ENCODE measurements around the gene MGST3. TPM values are rescaled to one million over a fixed set of nuclear protein-coding genes. Genes with fewer than 3 reads are reported as not detected.

The MGST3 gene
- total and polyA plus RNA-seq, 2 donors (not counting 1 experiment from before 2014, with no cell fraction given): 35.6 to 41.7 TPM

GRCh38 chr1:165592945-165593823 is 37.9 kb upstream of the MGST3 start:
- Mint-ChIP-seq H3K4me1 (peaks cover 16% of the 10 kb centered on the region), H3K27ac (no peak overlapping the region), H3K4me3 (no peak overlapping the region), H3K27me3 (peaks cover 72% of the 10 kb centered on the region), H3K9me3 (ENCODE audit: insufficient read depth) (no peaks in the 10 kb centered on the region)
- H2AFZ ChIP-seq (ENCODE audit: insufficient read depth, low read depth, low read length, poor library complexity, severe bottlenecking): no peak overlapping the region
- WGBS (ENCODE audit: insufficient coverage): no CpG with 5 or more reads among the region's 10 CpGs
- no peaks in the 10 kb centered on the region for H4K20me1 ChIP-seq (ENCODE audit: control insufficient read depth, insufficient read depth, low read length, poor library complexity, severe bottlenecking)
- DNase-seq (peak; percentile 84), ATAC-seq (ENCODE audit: low read depth) (no peak)
- ChIA-PET CTCF (interaction anchor here (0.6 to 14.4 kb wide), 23 partner anchors 8 to 480 kb away, joined by 3 to 206 read pairs (median 4); no protein-coding TSS in a partner anchor), POLR2A (no interaction called here)
- no peak overlapping the region for H3K27ac ChIP-seq (ENCODE audit: low read length in 2 of 2)
- TF ChIP-seq CTCF (IDR thresholded peaks at IDR 0.05) (peak; percentile 96), EZH2 (IDR thresholded peaks at IDR 0.05; ENCODE audit: borderline replicate concordance, insufficient read depth, low read depth, low read length, poor library complexity, severe bottlenecking) (no peak)
- no peak overlapping the region for H3K4me3 ChIP-seq (ENCODE audit: control extremely low read depth in 1 of 5, extremely low read depth in 1 of 5, insufficient read depth in 1 of 5, low read depth in 2 of 5, low read length in 4 of 5)
- no peaks in the 10 kb centered on the region for H3K79me2 ChIP-seq (ENCODE audit: control insufficient read depth, insufficient read depth, low read length)
- peaks cover 0 to 3% (median 0%) of the 10 kb centered on the region in 3 donors for H3K9me3 ChIP-seq (ENCODE audit: control extremely low read depth in 1 of 3, control insufficient read depth in 2 of 3, insufficient read depth in 1 of 3, low read length in 2 of 3)
- H3K27me3 ChIP-seq (replicated peaks in 1 of 4; ENCODE audit: control extremely low read depth in 1 of 4, control insufficient read depth in 3 of 4, insufficient read depth in 4 of 4, low read length in 3 of 4): peaks cover 0 to 56% (median 53%) of the 10 kb centered on the region in 4 experiments
- H3K4me1 ChIP-seq (ENCODE audit: control insufficient read depth in 2 of 2, insufficient read depth in 2 of 2, low read length in 2 of 2): peaks cover 15% of the 10 kb centered on the region in 2 donors
- no peak overlapping the region for H3K9ac ChIP-seq (ENCODE audit: low read length)
- no peak overlapping the region for H3K4me2 ChIP-seq (replicated peaks; ENCODE audit: low read depth, low read length, poor library complexity, severe bottlenecking)
- no peaks in the 10 kb centered on the region for H3K36me3 ChIP-seq (replicated peaks in 1 of 2; ENCODE audit: control extremely low read depth in 1 of 2, control insufficient read depth in 1 of 2, extremely low read depth in 1 of 2, insufficient read depth in 2 of 2, low read length in 1 of 2)
- intact Hi-C loops (cut with micrococcal nuclease): loop anchor here (1.0 to 10.0 kb wide), 3 partner anchors 200 to 478 kb away; no protein-coding TSS in a partner anchor

All from B cell (primary cell).